GM19239 (cell line): ENCODE results near the gene SLC5A9.

Experiments used
- DNase-seq: peaks from one replicate; pipeline ENCODE4 v3.0.0; 2011; ENCODE audit warnings: low spot score; ENCODE audit not compliant: insufficient read length
- FAIRE-seq: peaks from 2 replicates; lab custom pipeline; 2011; peaks lifted over from hg19 to GRCh38; lab: Jason Lieb, UNC

SLC5A9 gene

DNA sequence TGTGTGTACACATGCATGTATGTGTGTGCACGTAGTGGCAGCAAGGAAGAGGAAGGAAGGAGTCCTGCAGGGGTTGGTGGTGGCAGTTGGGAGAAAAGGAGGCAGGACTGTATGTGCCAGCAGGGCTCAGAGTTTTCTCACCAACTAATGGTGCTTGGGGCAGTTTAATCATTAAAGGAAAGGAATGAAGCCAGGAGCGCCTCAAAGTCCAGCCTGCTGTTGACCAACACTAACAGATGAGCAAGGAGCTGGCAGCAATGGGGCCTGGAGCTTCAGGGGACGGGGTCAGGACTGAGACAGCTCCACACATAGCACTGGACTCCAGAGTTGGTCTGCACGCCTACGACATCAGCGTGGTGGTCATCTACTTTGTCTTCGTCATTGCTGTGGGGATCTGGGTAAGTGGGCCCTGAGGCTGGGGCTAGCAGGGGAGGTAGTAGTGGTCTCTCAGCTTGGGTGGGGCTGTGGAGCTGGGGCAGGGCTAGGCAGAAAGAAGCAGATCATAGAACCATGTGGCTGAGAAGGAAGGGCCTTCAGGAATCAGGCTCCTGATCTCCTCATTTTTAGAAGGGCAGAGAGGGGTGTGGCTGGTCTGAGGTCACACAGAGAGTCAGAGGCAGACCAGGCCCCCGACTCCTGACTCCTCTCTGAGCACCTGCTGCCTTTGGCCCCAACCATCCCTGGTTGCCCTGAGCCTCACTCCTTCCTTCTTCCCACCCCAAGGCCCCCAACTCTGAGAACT lies at the start of gene SLC5A9:
SLC5A9 (plus strand) TSS at position 216 of the 742 bp plus-strand sequence; CDS start at position 237, 21 bp downstream.
- FAIRE-seq (no peak), DNase-seq (no peak)

DNA sequence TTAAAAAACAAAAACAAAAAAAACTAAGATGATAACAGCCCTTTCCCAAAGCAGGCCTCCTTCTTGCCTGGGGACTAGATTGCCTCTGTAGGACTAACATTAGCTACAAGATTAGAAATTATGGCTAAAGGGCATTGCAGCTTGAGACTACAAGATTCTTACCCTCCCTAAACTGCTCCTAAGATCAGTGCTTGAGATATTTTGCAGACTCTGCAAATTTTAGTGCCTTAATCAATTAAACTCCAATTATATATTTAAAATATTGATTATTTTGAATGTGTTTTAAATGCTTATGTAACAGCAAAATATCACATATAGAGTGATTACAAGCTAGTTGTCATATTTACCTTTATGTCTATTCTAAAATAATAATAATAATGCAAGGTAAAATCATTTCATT lies 47.4 kb upstream of the SLC5A9 start:
- FAIRE-seq, result no peak
- no peak for DNase-seq

DNA sequence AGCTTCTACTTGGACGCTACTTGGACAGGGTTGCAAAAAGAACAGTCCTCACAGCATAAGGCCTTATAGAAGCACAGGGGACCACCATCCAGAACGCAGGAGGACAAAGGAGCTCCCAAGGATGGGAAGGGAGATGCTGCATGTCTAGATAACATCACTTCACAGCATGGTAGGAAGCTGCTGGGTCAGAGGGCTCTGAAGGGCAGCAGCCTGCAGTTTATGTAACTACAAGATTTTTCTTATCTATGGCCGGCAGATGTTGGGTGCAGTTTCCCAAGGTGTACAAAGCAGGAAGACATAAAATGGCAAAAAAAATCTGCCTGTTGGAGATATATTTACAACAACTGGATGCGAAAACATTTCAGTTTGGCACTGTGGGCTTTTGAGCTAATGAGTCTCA lies 45.3 kb upstream of the SLC5A9 start:
- FAIRE-seq (no peak), DNase-seq (no peak)

DNA sequence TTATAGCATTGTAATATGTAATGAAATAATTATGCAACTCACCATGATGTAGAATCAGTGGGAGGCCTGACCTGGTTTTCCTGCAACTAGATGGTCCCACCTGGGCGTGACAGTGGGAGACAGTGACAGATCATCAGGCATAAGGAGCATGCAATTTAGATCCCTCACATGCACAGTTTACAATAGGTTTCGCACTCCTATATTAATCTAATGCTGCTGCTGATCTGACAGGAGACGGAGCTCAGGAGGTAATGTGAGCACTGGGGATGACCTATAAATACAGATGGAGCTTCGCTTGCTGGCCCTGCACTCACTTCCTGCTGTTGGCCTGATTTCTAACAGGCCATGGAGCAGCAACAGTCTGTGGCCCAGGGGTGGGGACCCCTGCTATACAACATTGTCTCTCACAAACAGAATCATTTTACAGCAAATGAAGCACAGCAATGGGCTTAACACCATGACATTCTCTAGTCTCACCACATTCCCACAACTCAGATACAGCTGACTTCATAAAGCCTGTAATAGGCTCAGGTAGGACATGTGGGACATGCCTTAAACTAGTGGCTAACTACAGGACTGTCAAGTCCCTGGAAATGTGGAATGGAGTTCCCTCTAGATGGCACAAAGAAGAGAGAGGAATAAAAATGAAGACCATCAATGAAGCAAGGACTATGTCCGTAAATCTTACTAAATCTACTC lies 40.7 kb upstream of the SLC5A9 start:
- FAIRE-seq (no peak), DNase-seq (no peak)

DNA sequence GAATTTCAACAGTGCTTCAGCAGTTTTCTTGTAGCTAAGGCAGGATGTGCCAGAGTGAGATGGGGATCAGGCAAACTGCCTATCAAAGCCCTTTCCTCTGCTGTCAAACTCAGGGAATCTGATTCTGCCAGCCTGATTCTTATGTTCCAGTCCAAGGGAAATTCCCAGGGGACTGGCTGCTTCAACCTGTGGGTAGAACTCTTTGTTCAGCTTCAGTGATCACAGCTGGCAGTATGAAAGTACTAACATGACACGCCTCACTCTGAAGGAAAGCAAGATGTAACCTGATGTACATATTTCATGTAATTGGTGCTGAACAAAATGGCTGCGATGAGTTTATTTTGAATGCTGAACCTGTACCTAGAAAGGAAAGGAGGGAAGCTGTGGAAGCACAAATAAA lies 40.1 kb upstream of the SLC5A9 start:
- no peak for FAIRE-seq
- DNase-seq, result no peak

DNA sequence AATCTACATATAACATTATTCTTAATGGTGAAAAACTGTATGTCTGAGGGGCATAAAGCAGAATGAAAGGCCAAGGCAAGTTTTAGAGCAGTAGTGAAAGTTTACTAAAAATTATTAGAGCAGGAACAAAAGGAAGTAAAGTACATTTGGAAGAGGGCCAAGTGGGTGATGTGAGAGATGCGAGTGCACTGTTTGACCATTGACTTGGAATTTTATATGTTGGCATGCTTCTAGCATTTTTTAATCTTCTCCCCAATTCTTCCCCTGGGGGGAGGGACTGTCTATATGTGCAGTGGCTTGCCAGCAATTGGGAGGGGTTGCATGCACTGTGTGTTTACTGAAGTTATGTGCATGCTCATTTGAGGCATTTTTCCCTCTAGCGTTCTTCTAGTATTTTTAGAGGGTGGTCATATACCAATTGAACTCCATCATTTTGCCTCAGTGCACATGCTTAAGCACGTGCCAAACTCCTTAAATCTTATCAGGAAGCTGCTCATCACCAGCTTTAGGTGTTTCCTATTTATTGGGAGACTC lies 36.1 kb upstream of the SLC5A9 start:
- DNase-seq, result no peak
- no peak for FAIRE-seq

DNA sequence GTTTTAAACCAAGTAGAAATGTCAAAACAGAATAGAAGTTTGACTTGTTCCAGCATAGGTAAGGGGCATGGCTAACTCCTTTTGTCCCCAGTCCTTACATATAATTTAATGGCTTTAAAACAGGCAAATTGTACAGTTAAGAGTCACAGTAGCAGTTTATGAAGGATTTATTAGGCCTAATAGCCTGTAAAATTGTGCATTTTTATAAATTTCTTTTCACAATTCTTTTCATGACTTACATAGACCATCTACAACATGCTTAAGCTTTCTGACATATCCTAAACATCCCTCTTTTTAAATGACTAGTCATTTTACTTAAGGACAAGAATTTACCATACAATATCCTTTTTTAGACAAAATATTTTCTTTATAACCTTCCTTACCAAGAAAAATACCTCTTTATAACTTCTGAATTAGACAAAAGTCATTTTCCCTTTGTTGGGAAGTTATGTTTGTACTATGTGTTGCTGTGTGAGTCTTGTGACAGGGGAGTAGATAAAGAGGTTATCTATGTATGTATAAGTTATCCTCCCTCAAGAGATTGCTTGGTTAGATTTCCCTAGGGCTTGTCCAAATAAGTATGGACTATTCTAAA lies 34.5 kb upstream of the SLC5A9 start:
- no peak for FAIRE-seq

DNA sequence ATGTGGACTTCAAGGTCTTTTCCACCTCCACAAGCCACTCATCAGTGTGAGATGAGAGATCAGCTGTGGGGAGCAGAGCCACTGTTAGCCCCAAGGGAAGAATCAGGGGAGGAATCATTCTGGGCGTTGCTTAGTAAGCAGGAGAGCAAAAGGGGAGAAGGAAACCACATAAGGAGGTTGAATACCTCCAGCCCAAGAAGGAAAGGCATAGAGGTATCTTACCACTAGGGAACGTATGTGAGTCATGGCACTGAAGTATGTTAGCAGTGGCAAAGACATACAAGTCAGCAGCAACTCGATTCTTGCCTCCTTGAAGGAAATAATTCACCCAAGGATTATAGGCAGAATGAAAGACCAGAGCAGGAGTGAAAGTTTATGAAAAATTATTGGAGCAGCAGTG lies 31.6 kb upstream of the SLC5A9 start:
- no peak for FAIRE-seq
- no peak for DNase-seq

More for the DNA sequence above, 34.5 kb upstream of the SLC5A9 start:
- no peak for DNase-seq

DNA sequence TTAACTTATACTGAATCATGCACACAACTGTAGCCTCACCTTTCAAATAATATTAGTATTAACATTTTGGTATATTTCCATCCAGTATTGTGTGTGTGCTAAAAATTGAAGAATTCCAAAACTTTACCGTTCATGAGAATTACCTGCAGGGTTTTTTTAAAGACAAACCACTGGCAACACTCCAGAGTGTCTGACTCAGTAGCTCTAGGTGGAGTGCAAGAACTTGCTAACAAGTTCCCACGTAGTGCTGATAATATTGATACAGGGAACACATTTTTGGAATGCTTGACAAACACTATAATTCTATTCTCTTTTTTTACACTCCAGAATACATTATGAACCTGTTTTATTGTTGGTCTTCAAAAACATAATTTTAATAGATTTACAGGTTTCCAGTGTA lies 27.7 kb upstream of the SLC5A9 start:
- FAIRE-seq (no peak), DNase-seq (no peak)

DNA sequence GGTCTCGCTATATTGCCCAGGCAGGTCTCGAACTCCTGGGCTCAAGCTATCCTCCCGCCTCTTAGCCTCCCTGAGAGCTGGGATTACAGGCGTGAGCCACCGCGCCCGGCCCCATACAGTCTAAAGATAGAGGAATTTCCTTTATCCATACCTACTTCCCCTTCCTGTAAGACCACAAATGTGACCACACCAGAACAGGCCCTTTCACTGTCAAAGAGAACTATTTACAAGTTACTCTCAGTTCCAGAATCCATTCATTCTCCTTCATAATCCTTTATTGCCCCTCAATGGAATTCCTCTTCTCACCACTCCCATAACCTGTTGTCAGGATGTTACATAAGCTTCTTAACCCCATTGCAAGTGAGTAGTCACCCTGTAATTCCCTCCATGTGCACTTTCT lies 26.3 kb upstream of the SLC5A9 start:
- DNase-seq (no peak), FAIRE-seq (no peak)

DNA sequence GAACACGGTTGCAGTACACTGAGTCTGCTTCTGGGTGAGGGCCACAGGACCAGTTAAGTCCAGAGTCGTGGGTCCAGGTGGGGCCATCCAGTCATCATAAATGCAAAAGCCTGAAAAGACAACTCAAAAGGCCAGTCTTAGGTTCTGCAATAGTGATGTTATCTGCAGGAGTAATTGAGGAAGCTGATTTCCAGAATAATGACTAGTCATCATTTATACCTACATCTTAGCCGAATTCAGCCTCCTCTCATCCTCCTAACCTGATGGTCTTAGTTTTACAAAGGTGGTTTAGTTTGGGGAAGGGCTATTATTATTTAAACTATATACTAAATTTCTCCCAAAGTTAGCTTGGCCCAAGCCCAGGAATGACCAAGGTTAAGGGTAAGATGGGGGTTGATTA lies 23.5 kb upstream of the SLC5A9 start:
- no peak for FAIRE-seq
- DNase-seq, result no peak

DNA sequence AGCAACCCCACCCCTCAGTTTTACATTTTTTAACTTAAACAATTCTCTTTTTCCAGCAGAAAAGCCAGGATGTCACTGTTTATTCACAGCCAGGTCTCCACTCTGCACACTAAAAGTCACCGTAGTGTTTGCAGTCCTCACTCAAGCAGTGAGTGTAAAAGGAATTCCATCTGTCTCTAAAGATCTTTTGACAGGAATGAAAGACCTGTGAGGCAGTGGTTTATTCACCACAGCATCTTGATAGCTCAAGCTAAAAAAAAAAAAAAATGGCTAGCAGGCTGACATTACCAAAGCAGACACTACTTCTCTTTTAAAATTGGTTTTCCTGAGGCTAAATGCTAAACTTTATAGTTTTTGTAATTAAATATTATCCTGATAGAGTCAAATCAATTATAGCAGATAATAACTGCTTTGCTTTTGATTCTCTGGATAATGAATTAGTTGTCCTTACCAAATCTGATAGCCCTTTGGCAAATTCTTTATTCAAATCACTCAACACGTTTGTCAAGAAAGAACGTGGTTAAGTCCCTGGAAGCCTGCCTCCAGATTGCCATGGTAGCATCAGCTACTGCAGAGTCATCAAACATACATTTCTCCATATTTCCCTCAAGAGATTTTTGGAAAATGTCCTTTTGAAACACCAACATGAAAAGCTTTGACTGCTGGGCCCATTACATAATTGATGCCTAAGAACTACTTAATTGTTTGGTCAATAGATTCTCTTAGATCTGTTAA lies 22.2 kb upstream of the SLC5A9 start:
- DNase-seq (no peak), FAIRE-seq (no peak)

DNA sequence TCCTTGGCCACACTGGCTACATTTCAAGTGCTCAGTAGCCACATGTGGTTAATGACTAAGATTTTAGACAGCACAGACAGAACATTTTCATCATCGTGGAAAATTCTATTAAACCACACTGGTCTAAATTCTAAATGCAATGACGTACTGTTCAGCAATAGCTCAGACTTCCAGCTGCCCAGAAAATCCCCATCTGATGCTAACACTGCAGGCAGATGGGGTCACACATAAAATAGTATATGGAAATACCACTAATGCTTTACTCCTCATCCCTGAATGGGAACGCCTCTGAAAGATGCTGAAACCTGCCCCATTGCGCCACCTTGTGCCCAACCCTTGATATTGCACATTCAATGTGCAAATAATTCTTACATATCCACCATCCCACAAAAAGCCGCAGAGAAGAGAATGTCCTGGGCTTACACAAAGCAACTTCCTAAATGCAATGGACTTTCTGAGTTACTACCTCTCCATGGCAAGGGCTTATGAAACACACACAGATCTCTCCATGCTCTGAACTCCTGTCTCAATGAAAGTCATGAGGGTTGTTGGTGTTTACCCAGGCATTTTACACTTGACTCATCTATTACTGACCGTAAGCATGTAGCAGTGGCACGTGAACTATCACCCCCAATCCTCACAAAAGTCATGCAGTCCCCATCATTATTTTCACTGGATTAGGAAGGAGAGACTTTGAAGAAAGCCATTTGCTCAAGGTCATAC lies 20.3 kb upstream of the SLC5A9 start:
- DNase-seq, result peak; percentile 35
- peak; percentile 84 for FAIRE-seq

DNA sequence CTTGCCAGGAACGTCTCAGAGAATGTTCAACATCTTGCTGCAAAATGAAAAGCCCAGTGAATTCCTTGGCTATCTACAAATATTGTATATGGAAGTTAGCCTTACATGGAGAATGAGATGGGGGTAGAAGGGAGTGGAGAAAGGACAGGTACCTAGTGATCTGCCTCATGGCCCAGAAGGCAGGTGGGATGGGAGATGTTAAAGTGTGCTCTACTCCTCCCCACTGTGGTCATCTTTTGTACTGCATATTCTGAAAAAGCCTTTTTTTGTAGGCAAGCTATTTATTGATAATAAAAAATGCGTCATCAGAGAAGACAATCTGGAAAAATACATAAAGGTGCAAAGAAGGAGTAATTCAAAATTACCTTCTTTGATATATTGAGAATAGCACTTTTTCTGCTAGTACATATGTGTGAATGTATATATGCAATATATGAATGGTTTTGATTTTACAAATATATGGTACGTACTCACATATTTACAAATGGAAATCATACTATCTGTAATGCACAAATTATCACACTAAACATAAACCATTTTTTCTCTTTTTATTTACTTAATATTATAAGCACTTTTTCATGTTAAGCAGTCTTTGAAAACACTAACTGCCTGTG lies 19.1 kb upstream of the SLC5A9 start:
- no peak for DNase-seq
- FAIRE-seq, result peak; percentile 8

DNA sequence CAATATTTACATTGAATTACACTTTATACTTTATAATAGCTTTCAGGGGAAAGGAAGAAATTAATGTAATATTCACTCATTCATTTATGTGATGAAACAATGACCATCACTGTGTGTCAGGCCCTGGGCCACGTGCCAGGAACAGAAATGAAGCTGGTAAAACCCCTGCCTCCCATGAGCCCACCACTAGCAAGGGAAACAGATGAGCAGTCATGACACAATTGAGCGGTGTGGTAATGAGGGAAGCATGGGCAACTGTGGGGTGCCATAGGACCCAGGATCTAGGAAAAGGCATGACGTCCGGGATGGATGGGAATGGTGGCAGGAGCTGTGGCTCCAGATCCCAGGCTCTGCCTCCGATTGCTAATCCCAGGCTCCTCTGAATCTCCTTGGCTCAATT lies 17.0 kb upstream of the SLC5A9 start:
- DNase-seq, result no peak
- FAIRE-seq, result no peak

DNA sequence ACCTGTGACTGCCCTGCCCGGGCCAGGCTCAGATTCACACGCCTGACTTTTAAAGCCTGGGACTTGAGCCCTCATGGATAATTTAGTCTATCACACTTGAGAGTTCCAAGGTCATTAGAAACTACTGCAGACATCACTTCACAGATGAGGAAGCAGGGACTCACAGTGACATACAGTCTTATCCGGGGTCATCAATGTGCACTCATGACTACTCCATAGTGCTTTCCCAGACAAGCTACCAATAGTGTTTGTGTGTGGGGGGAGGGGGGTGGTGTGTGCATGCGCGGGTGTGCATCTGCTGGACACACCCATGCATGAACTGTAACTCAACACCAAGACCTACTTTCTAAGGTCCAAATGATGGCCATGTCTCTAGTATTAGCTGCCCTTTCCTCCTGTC lies 16.1 kb upstream of the SLC5A9 start:
- no peak for DNase-seq

DNA sequence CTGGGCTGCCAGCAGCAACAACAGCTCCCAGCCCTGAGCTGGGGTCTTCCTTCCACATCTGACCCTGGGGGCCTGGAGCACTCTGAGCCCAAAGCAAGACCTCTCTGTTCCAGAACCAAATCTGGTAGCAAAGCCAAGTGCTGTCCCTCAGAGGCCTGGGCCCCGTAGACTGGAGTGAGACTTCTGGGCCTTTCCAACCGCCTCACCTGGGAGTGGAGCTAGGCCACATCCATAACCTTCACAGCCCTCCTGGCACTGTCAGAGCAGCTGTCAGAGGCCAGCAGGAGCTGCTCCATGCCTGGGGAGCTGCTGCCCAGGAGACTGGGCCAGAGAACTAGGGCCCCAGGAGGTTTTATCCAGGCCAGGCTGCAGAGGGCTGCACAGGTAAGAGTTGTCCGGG lies 15.4 kb upstream of the SLC5A9 start:
- FAIRE-seq (no peak), DNase-seq (no peak)

More for the DNA sequence above, 16.1 kb upstream of the SLC5A9 start:
- FAIRE-seq, result no peak

DNA sequence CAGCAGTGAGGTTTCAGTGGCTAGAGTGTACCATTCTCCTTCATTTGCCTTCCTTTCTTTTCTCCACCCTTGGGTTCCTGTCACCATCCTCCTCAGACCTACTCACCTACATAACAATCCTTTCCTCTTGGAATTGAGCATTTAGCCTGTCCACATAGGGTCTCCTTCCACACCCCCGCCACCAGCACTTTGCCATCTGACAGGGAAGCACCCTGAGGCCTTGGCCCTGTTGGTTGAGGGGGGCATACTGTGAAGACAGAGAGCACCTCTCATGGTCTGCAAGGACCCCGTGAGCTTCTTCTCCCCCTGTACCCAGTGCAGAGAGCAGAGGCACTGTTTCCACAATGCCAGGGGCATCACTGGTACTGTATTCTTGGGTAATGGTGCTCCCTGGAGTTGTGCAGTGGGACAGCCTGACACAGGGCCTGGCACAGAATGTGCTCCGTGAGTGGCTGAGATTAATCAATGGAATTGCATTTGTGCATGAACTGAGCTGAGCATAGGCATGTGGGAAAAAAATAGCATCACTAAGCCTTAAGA lies 14.9 kb upstream of the SLC5A9 start:
- no peak for DNase-seq
- FAIRE-seq, result no peak

DNA sequence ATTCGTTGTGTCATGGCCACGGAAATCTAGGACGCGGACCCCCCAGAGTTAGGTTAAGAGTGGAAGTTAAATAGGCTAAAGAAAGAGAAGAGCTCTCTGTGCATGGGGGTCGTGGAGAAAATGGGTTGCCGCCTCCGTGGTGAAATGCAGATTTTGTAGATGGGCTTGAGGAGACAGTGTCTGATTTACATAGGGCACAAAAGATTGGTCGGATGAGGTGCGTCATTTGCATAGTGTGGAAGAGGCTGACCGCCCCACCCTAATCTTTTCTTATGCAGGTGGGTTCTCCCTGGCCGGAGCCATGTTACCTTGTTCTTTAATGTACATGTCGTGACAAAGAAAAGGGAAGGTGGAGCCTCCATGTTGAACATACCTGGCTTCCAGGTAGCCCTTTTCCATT lies 14.3 kb upstream of the SLC5A9 start:
- no peak for FAIRE-seq
- no peak for DNase-seq
